Subcutaneous adipose tissue (tissue), 4 donors: Measurements from ENCODE around the gene SLC44A2. TPM values are rescaled to one million over a fixed set of nuclear protein-coding genes. Genes with fewer than 3 reads are reported as not detected.

Experiments
- total RNA-seq, 4 donors: library from RNA; depleted of rRNA; stranded (reverse); fragments of >200 nt; gene quantifications; one replicate each; pipeline ENCODE4 v1.1.0, GENCODE V29; 2016
- TF ChIP-seq, protein P1 (sequence below): fragments of 450-650 bp; IDR thresholded peaks from one replicate; pipeline ENCODE4 v1.5.1; 2016; ENCODE audit warnings: low read depth, mild to moderate bottlenecking, control low read depth, antibody characterized with exemption, moderate library complexity

Gene SLC44A2
- total RNA-seq, 4 donors from 2014 or later, result 52.0 to 112 (median 56.9) TPM

DNA sequence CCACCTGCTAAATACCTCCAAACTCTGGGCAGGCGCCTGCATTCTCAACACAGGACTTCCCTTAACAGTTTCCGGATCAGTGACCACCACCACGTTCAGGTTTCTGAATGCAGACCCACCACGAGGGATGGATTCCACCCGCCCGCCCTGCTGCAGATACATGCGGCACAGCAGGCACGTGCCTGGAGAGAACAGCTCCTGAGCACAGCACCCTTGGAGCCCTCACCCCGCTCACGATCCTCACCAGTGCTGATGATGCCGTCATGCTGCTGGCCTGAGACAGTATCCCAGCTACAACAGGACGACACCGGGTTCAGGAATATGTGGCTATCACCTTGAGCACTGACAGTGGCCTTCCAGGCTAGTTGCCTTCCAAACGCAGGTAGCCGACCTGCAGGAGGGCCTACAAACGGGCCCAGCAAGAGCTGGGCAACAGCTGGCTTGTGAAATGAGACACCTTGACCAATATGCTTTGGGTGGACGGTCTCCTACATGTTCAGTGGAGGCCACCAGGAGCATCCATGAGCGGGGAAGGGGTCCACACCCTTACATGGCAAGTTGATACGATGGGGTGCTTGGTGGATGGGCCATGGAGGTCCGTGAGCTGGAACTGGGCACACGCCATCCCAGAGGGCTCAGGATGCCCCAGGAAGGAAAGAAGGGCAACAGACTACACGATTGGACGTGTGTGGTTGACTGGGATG is 66.0 kb downstream of the SLC44A2 start:
- TF ChIP-seq, protein P1, sequence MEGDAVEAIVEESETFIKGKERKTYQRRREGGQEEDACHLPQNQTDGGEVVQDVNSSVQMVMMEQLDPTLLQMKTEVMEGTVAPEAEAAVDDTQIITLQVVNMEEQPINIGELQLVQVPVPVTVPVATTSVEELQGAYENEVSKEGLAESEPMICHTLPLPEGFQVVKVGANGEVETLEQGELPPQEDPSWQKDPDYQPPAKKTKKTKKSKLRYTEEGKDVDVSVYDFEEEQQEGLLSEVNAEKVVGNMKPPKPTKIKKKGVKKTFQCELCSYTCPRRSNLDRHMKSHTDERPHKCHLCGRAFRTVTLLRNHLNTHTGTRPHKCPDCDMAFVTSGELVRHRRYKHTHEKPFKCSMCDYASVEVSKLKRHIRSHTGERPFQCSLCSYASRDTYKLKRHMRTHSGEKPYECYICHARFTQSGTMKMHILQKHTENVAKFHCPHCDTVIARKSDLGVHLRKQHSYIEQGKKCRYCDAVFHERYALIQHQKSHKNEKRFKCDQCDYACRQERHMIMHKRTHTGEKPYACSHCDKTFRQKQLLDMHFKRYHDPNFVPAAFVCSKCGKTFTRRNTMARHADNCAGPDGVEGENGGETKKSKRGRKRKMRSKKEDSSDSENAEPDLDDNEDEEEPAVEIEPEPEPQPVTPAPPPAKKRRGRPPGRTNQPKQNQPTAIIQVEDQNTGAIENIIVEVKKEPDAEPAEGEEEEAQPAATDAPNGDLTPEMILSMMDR, result no peak

DNA sequence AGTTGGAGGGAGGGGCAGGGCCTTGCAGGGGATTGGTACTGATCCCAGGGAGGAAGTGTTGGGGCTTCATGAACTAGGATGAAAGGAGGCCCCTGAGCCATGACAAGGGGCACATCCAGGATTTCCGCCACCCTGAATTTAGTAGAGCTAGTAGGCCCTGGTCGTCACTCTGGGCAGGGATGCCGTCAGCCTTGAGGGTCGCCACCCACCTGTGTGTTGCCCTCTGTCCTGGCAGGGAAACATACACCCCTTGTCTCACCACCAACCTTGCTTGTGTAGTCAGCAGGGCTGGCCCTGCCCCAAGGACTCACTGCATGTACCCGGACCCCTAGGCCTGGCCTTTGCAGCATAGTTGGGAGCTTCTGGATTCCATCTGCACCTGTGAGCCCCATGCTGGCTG is 66.5 kb downstream of the SLC44A2 start:
- TF ChIP-seq, protein P1, result no peak

DNA sequence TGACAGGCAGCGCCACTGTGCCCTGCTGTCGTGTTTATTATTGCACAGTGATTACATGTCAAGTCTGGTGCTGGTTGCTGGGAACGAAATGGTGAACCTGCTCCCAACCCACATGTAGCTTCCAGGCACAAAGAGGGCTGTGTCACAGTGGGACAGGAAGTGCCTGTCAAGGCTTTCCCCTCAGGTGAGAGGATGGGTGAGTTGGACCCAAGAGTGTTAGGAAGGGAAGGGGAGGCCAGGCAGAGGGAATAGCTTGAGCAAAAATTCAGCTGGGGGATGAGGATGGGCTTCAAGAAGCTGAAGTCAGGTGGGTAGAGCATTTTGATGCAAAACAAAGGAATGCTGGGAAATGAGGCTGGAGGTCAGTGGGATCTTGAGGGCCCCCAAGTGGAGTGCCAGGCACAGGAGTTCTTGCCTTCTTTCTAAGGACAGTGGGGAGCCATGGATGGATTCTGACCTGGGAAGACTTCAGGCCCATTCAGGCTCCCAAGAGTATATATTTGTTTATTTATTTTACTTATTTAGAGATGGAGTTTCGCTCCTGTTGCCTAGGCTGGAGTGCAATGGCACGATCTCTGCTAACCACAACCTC is 67.4 kb downstream of the SLC44A2 start:
- TF ChIP-seq, protein P1, result no peak

Other genes with a start within 250 kb of the SLC44A2 start
- gene TYK2, start 245.0 kb upstream of the SLC44A2 start, total RNA-seq, result 10 to 100 TPM; 59.2 to 94.4 (median 75.9) TPM
- gene CDC37, start 222.0 kb upstream of the SLC44A2 start, total RNA-seq, result 100 to 1,000 TPM in 2 of 4 donors, 10 to 100 TPM in 2; 85.3 to 181 (median 119) TPM
- 10 to 100 TPM; 14.3 to 26.6 (median 17.8) TPM for gene PDE4A, start 205.0 kb upstream of the SLC44A2 start, total RNA-seq
- 10 to 100 TPM; 36.2 to 55.9 (median 48.0) TPM for gene KEAP1, start 122.2 kb upstream of the SLC44A2 start, total RNA-seq
- gene S1PR5, start 108.1 kb upstream of the SLC44A2 start, total RNA-seq, result under 1 TPM in 2 of 4 donors, not detected in 2; 0.17 to 0.65 TPM
- 10 to 100 TPM in 1 of 4 donors, 1 to 10 TPM in 3; 5.2 to 20.7 (median 6.9) TPM for gene ATG4D, start 81.6 kb upstream of the SLC44A2 start, total RNA-seq
- gene KRI1, start 59.5 kb upstream of the SLC44A2 start, total RNA-seq, result 10 to 100 TPM; 10.4 to 17.4 (median 12.4) TPM
- gene CDKN2D, start 56.6 kb upstream of the SLC44A2 start, total RNA-seq, result 10 to 100 TPM in 2 of 4 donors, 1 to 10 TPM in 2; 5.1 to 18.9 (median 8.4) TPM
- under 1 TPM in 1 of 4 donors, not detected in 3; 0.51 TPM for gene AP1M2, start 38.2 kb upstream of the SLC44A2 start, total RNA-seq
- 100 to 1,000 TPM in 1 of 4 donors, 10 to 100 TPM in 3; 56.8 to 103 (median 77.7) TPM for gene ILF3, start 28.8 kb downstream of the SLC44A2 start, total RNA-seq
- 10 to 100 TPM; 13.7 to 30.5 (median 28.8) TPM for gene QTRT1, start 75.9 kb downstream of the SLC44A2 start, total RNA-seq
- 100 to 1,000 TPM in 1 of 4 donors, 10 to 100 TPM in 3; 63.9 to 140 (median 91.5) TPM for gene DNM2, start 92.5 kb downstream of the SLC44A2 start, total RNA-seq
- gene TMED1, start 210.7 kb downstream of the SLC44A2 start, total RNA-seq, result 10 to 100 TPM; 10.3 to 53.1 (median 34.4) TPM
- 10 to 100 TPM in 1 of 4 donors, 1 to 10 TPM in 1, under 1 TPM in 1, not detected in 1; 0.98 to 16.7 (median 5.1) TPM for gene C19orf38, start 222.9 kb downstream of the SLC44A2 start, total RNA-seq
- gene CARM1, start 246.0 kb downstream of the SLC44A2 start, total RNA-seq, result 10 to 100 TPM; 16.7 to 19.6 (median 18.4) TPM